GM06990 (cell line): ENCODE results near the gene LAYN.

Experiments
- DNase-seq: peaks from one replicate; pipeline ENCODE4 v3.0.0-alpha.2; 2011; ENCODE audit not compliant: insufficient read length; ENCODE audit errors: extremely low read depth
- H3K27me3 ChIP-seq: replicated peaks from 2 replicates; pipeline ENCODE4 v1.6.0; 2011; ENCODE audit warnings: low read length; ENCODE audit not compliant: control insufficient read depth, insufficient read depth
- H3K36me3 ChIP-seq: 2 replicates; pipeline ENCODE4 v1.5.1; 2011; ENCODE audit warnings: low read length; ENCODE audit not compliant: control insufficient read depth, insufficient read depth
- H3K4me3 ChIP-seq: replicated peaks from 2 replicates; pipeline ENCODE4 v1.5.1; 2011; ENCODE audit warnings: low read depth, mild to moderate bottlenecking, control low read depth, low read length
- TF ChIP-seq, protein P1 (sequence below): IDR thresholded peaks from 2 replicates; pipeline ENCODE4 v1.5.1; 2011; ENCODE audit warnings: low read length, control low read depth, mild to moderate bottlenecking, inconsistent platforms; ENCODE audit not compliant: insufficient read depth, poor library complexity, severe bottlenecking

LAYN gene, protein sequence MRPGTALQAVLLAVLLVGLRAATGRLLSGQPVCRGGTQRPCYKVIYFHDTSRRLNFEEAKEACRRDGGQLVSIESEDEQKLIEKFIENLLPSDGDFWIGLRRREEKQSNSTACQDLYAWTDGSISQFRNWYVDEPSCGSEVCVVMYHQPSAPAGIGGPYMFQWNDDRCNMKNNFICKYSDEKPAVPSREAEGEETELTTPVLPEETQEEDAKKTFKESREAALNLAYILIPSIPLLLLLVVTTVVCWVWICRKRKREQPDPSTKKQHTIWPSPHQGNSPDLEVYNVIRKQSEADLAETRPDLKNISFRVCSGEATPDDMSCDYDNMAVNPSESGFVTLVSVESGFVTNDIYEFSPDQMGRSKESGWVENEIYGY

DNA sequence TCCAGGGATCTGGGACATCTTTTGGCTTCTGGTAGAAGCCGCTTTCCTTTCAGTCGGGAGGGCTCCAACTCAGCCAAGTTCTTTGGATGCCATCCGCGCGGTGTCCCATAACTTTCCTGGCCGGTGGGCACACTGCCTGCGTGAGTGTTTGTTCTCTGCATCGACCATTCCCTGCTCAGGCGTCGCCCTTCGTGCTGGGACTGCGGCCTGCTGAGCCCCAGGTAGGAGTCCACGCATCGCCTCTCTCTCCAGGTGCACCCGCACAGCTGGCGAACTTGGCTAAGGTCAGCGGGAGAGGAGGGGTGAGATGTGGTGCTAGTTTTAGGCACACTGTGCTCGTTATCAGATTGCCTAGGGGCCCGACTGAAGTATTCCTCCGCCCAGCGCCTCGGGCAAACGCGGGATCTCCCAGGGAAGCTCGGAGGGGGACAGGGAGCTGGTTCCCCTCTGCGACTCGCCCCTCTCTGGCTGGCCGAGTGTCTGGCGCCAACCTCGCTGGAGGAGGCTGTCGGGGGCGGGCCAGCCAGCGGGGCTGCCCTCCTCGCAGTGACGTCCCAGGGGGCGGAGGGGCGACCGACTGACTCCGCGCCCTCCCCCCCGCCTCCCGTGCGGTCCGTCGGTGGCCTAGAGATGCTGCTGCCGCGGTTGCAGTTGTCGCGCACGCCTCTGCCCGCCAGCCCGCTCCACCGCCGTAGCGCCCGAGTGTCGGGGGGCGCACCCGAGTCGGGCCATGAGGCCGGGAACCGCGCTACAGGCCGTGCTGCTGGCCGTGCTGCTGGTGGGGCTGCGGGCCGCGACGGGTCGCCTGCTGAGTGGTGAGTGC lies at the start of gene LAYN:
Gene LAYN, plus strand, starts transcription at position 607 of the 823 bp plus-strand sequence. Its CDS starts 124 bp downstream, at position 731.
- H3K4me3 ChIP-seq = no peak within 1 kb of the TSS
- DNase-seq = no peak
- TF ChIP-seq, protein P1, sequence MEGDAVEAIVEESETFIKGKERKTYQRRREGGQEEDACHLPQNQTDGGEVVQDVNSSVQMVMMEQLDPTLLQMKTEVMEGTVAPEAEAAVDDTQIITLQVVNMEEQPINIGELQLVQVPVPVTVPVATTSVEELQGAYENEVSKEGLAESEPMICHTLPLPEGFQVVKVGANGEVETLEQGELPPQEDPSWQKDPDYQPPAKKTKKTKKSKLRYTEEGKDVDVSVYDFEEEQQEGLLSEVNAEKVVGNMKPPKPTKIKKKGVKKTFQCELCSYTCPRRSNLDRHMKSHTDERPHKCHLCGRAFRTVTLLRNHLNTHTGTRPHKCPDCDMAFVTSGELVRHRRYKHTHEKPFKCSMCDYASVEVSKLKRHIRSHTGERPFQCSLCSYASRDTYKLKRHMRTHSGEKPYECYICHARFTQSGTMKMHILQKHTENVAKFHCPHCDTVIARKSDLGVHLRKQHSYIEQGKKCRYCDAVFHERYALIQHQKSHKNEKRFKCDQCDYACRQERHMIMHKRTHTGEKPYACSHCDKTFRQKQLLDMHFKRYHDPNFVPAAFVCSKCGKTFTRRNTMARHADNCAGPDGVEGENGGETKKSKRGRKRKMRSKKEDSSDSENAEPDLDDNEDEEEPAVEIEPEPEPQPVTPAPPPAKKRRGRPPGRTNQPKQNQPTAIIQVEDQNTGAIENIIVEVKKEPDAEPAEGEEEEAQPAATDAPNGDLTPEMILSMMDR = no peak
- H3K27me3 ChIP-seq = peaks cover 2% of the 10 kb centered on the region
- no peaks in the 10 kb centered on the region for H3K36me3 ChIP-seq

DNA sequence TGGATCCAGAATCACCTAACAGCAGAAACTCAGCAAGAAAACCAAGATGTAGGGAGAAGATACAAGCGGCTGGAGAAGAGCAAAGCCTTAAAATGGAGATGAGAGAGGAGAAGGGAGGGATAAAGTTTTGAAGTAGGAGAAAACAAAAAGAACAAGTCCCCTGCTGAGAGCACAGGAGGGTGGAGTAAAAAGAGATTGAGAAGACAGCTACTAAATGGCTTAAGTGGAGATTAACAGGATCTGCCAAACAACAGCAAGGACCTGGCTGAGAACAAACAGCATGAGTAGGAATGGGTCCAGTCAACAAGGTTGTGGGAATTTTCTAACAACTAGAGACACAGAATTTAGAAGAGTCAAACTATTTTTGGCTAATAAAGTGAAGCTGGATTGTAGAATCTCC lies 46.5 kb upstream of the LAYN start:
- TF ChIP-seq, protein P1 = no peak
- DNase-seq = no peak
- Histone ChIP-seq H3K27me3 (no peaks in the 10 kb centered on the region; the same call in 1 of the 2 replicates), H3K4me3 (no peak overlapping the region), H3K36me3 (no peaks in the 10 kb centered on the region)

DNA sequence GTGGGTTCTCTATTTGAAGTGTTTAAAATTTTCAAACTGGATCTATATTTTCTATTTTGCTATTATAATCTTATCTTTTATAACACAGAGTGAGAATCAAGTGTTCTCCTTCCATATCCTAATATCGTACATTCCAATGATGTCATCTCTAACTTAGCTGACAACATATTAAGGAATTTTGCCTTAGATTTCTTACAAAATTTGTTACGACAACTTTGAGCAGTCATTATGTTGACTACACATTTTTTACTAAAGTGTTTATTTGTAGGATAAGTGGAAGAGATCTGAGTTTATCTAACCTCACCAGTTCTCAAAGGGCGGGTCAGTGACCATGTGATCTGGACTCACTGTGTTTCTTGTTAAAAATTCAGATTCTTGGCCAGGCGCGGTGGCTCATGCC lies 41.0 kb upstream of the LAYN start:
- no peaks in the 10 kb centered on the region; the same call in 1 of the 2 replicates for H3K27me3 ChIP-seq
- H3K36me3 ChIP-seq = no peaks in the 10 kb centered on the region
- H3K4me3 ChIP-seq = no peak overlapping the region
- TF ChIP-seq, protein P1 = no peak
- no peak for DNase-seq

DNA sequence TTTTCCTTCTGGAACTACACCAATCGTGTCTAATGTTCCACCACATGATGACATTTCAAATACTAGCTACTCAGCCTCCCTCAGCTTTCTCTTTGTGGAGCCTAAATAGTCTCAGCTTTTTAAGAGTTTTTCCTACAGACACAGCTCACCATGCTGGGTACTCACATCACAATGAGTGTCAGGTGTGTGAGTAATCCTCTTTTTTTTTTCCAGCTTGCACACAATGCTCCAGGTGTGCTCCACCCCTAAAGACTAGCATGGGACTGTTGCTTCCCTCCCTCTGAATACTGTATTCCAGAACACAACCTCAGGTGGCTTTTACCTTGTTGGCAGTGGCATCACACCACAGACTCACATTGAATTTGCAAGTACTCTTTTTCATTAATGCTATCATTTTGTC lies 40.0 kb upstream of the LAYN start:
- H3K4me3 ChIP-seq = no peak overlapping the region
- no peak for DNase-seq
- H3K27me3 ChIP-seq = no peaks in the 10 kb centered on the region; the same call in 1 of the 2 replicates
- TF ChIP-seq, protein P1 = no peak
- no peaks in the 10 kb centered on the region for H3K36me3 ChIP-seq

DNA sequence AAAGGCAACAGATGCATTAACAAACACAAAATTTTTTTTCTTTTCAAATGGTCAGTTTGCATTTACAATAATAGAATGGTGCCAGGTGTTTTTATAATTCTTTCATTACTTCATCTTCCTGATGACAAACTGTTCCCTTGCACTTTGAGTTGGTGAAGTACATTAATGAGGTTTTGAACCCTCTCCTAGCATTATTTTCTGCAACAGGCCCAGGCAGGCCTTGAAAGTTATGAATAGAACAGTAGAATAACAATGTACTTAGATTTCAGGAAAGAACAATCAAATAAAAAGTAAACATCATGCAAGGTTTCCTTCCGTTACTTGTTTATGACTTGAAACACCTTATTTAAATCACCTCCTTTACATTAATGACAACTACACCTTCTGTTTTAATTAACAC lies 37.9 kb upstream of the LAYN start:
- TF ChIP-seq, protein P1 = no peak
- no peaks in the 10 kb centered on the region; the same call in 1 of the 2 replicates for H3K27me3 ChIP-seq
- no peaks in the 10 kb centered on the region for H3K36me3 ChIP-seq
- no peak for DNase-seq
- no peak overlapping the region for H3K4me3 ChIP-seq
